K562 (cell line): ENCODE results near the gene C16orf95. TPM values are rescaled to one million over a fixed set of nuclear protein-coding genes. Genes with fewer than 3 reads are reported as not detected.
A peak's percentile ranks its signal among the peaks of the same experiment; 100 is the strongest.

Source experiments
- ATAC-seq: fragments of 200-7000 bp; cut with Tn5 transposase; 3 replicates; pipeline ENCODE4 v1.9.1; 2020; ENCODE audit warnings: moderate library complexity
- BruUV-seq: library from RNA; stranded (reverse); fragments of 400-500 nt; replicated peaks from 2 replicates; lab custom pipeline; 2021; lab: Mats Ljungman, UMichigan
- CTCF ChIA-PET: fragments of 300-600 bp; formaldehyde crosslinking; extraction: SDS; loops from one replicate; lab custom pipeline; 2021; ENCODE audit warnings: low intra/inter-chr PET ratio; lab: Yijun Ruan, JAX
- POLR2A ChIA-PET: fragments of 300-600, 350-650 bp; sonication (Branson Sonifier 250); formaldehyde crosslinking; extraction: SDS; loops from one replicate; lab custom pipeline; 2021; ENCODE audit warnings: antibody characterized with exemption, inconsistent platforms; lab: Yijun Ruan, JAX
- DNase-seq, 4 experiments: peaks; one replicate each; pipeline versions ENCODE4 v3.0.0 to v3.0.0-alpha.2; 2011 to 2018; ENCODE audit warnings: low spot score in 3 of 4, mixed read lengths in 3 of 4; ENCODE audit errors: extremely low read depth in 1 of 4
- FAIRE-seq: peaks from 2 replicates; lab custom pipeline; 2011; peaks lifted over from hg19 to GRCh38; lab: Jason Lieb, UNC
- H2AFZ ChIP-seq: 2 replicates; pipeline ENCODE4 v1.6.0; 2011; ENCODE audit warnings: low read depth, low read length, control low read depth, inconsistent platforms
- H3K27ac ChIP-seq: fragments of 200-600 bp; 3 replicates; pipeline ENCODE4 v1.8.0; 2011; ENCODE audit warnings: low read depth, mild to moderate bottlenecking, control low read depth, inconsistent platforms, low read length, moderate library complexity, mixed read lengths; ENCODE audit errors: extremely low read depth
- H3K27me3 ChIP-seq, 2 experiments: fragments of 300-600 bp in 1 of 2; 2 replicates in 1 of 2; 3 replicates in 1 of 2; pipeline versions ENCODE4 v1.6.0 to v1.8.0; 2011; ENCODE audit warnings: inconsistent platforms in 2 of 2, low read length in 2 of 2, mild to moderate bottlenecking in 1 of 2, mixed read lengths in 1 of 2, moderate library complexity in 1 of 2; ENCODE audit not compliant: control insufficient read depth in 2 of 2, insufficient read depth in 2 of 2
- H3K36me3 ChIP-seq: fragments of 300-600 bp; 3 replicates; pipeline ENCODE4 v1.8.0; 2011; ENCODE audit warnings: mild to moderate bottlenecking, low read length, inconsistent platforms; ENCODE audit not compliant: control insufficient read depth, insufficient read depth
- H3K4me1 ChIP-seq, 2 experiments: fragments of 200-600 bp in 1 of 2; replicated peaks in 1 of 2; 2 replicates in 1 of 2; 3 replicates in 1 of 2; pipeline versions ENCODE4 v1.5.1 to v1.8.0; 2011; ENCODE audit warnings: inconsistent platforms in 2 of 2, low read length in 2 of 2, mild to moderate bottlenecking in 1 of 2, mixed read lengths in 1 of 2, moderate library complexity in 1 of 2; ENCODE audit not compliant: control insufficient read depth in 2 of 2, insufficient read depth in 2 of 2
- H3K4me2 ChIP-seq: 2 replicates; pipeline ENCODE4 v1.6.1; 2011; ENCODE audit warnings: low read length, control low read depth, inconsistent platforms, mixed read lengths; ENCODE audit not compliant: insufficient read depth
- H3K4me3 ChIP-seq: fragments of 200-600 bp; sonication (generic), shearing (Covaris generic); 2 replicates; pipeline ENCODE4 v1.5.1; 2016; ENCODE audit warnings: control low read depth, inconsistent platforms
- H3K79me2 ChIP-seq: fragments of 200-600 bp; 3 replicates; pipeline ENCODE4 v1.8.0; 2011; ENCODE audit warnings: low read length, inconsistent platforms; ENCODE audit not compliant: control insufficient read depth, insufficient read depth
- H3K9ac ChIP-seq, 2 experiments: 2 replicates each; pipeline versions ENCODE4 v1.6.0 to v1.6.1; 2011; ENCODE audit warnings: low read depth in 2 of 2, low read length in 2 of 2, control low read depth in 1 of 2, inconsistent platforms in 1 of 2, mild to moderate bottlenecking in 1 of 2, mixed read lengths in 1 of 2; ENCODE audit not compliant: insufficient read depth in 1 of 2
- H3K9me1 ChIP-seq: one replicate; pipeline ENCODE4 v1.6.0; 2011; ENCODE audit warnings: inconsistent platforms, mild to moderate bottlenecking, low read length, moderate library complexity; ENCODE audit not compliant: control insufficient read depth, insufficient read depth
- H3K9me3 ChIP-seq: replicated peaks from 2 replicates; pipeline ENCODE4 v1.5.1; 2011; ENCODE audit warnings: low read depth, low read length, inconsistent platforms; ENCODE audit not compliant: control insufficient read depth, insufficient read depth
- H4K20me1 ChIP-seq: replicated peaks from 2 replicates; pipeline ENCODE4 v1.6.1; 2011; ENCODE audit warnings: low read length, inconsistent platforms, mixed read lengths; ENCODE audit not compliant: control insufficient read depth, insufficient read depth
- FOXP4 ChIP-seq: sonication (generic); formaldehyde crosslinking; IDR thresholded peaks from 2 replicates; pipeline ENCODE4 v1.8.0; 2022; ENCODE audit warnings: mild to moderate bottlenecking, missing genetic modification reagents, borderline replicate concordance
- HDAC1 ChIP-seq, 2 experiments: fragments of 450-650 bp; IDR thresholded peaks; 2 replicates each; pipeline ENCODE4 v1.6.1; 2016 to 2017; ENCODE audit warnings: inconsistent platforms in 1 of 2, mild to moderate bottlenecking in 1 of 2, moderate library complexity in 1 of 2
- HMGN3 ChIP-seq: IDR thresholded peaks from 2 replicates; pipeline ENCODE4 v1.6.1; 2011; ENCODE audit warnings: borderline replicate concordance, low read depth, mild to moderate bottlenecking, mixed read lengths, low read length; ENCODE audit not compliant: insufficient read length; ENCODE audit errors: extremely low read depth
- HSF4 ChIP-seq: fragments of 250-450 bp; sonication (Bioruptor Pico); IDR thresholded peaks from 2 replicates; pipeline ENCODE4 v2.1.2; 2022; ENCODE audit warnings: mild to moderate bottlenecking, moderate library complexity, borderline replicate concordance
- KDM5B ChIP-seq: fragments of 200-600 bp; sonication (generic); IDR thresholded peaks from 2 replicates; pipeline ENCODE4 v1.6.1; 2012; ENCODE audit warnings: low read depth, mild to moderate bottlenecking, moderate library complexity, low read length, control low read depth, inconsistent platforms; ENCODE audit not compliant: insufficient replicate concordance
- PHB2 ChIP-seq: fragments of 450-650 bp; IDR thresholded peaks from 2 replicates; pipeline ENCODE4 v1.6.1; 2017; ENCODE audit warnings: low read depth
- POLR3A ChIP-seq: IDR thresholded peaks from 2 replicates; pipeline ENCODE4 v1.6.1; 2011; ENCODE audit warnings: borderline replicate concordance, mild to moderate bottlenecking, moderate library complexity; ENCODE audit not compliant: insufficient read length, insufficient read depth; ENCODE audit errors: extremely low read depth
- SAFB ChIP-seq: fragments of 200-400 bp; formaldehyde crosslinking; IDR thresholded peaks from 2 replicates; pipeline ENCODE4 v1.6.1; 2017; ENCODE audit warnings: low read depth, low read length, borderline replicate concordance
- SPI1 ChIP-seq: IDR thresholded peaks from 2 replicates; pipeline ENCODE4 v1.6.1; 2011; ENCODE audit warnings: low read depth, low read length, control low read depth, borderline replicate concordance
- TEAD2 ChIP-seq: fragments of 450-650 bp; IDR thresholded peaks from 2 replicates; pipeline ENCODE4 v1.6.1; 2016; ENCODE audit warnings: missing genetic modification characterization, control low read depth, missing compliant biosample characterization
- TFAP4 ChIP-seq: sonication (generic); formaldehyde crosslinking; IDR thresholded peaks from 2 replicates; pipeline ENCODE4 v1.8.0; 2022; ENCODE audit warnings: missing genetic modification reagents, mild to moderate bottlenecking, moderate library complexity, borderline replicate concordance
- WHSC1 ChIP-seq: IDR thresholded peaks from one replicate; pipeline ENCODE4 v1.6.1; 2012; ENCODE audit warnings: low read length, control low read depth, inconsistent platforms
- ZBTB43 ChIP-seq: sonication (generic); formaldehyde crosslinking; IDR thresholded peaks from 2 replicates; pipeline ENCODE4 v1.8.0; 2023; ENCODE audit warnings: mild to moderate bottlenecking, missing genetic modification reagents
- ZFP36 ChIP-seq: fragments of 150-350 bp; IDR thresholded peaks from 2 replicates; pipeline ENCODE4 v1.6.1; 2018; ENCODE audit warnings: low read length, low read depth; ENCODE audit not compliant: partially characterized antibody
- WGBS: fragments of 100-300 bp; shearing (Covaris generic); methylation state at CpG from one replicate; pipeline ENCODE4 v1.1.6; 2016; ENCODE audit warnings: low coverage, mixed read lengths; ENCODE audit not compliant: insufficient coverage; ENCODE audit errors: missing lambda C conversion rate; 5-methylcytosine and 5-hydroxymethylcytosine counted together
- in situ Hi-C: fragments of 300-500 bp; cut with MboI; formaldehyde crosslinking; loops from 4 replicates; pipeline ENCODE4 v1.15.0; 2018; ENCODE audit warnings: inconsistent platforms, mixed read lengths
- intact Hi-C: fragments of 100-400 bp; cut with micrococcal nuclease; formaldehyde crosslinking; loops from 2 replicates; pipeline ENCODE4 v1.14.2; 2022
- polyA plus RNA-seq, 8 experiments: library from polyadenylated mRNA; depleted of rRNA in 4 of 8; stranded (reverse) in 5 of 8; unstranded in 3 of 8; fragments of >200 nt; fragmentation: Nextera tagmentation in 2 of 8; fragmentation: Illumina TruSeq in 1 of 8; extraction: Ambion mirVana in 2 of 8; extraction: Trizol in 1 of 8; gene quantifications; 2 replicates each; pipeline versions ENCODE4 v1.2.1 to v1.2.3, GENCODE V29; 2011 to 2014; ENCODE audit warnings: inconsistent platforms in 1 of 8, missing spikeins in 1 of 8
- total RNA-seq, 7 experiments: library from RNA; depleted of rRNA in 6 of 7; stranded (reverse); fragments of >200 nt in 6 of 7; fragmentation: Illumina TruSeq in 2 of 7; extraction: Trizol in 2 of 7; gene quantifications; 2 replicates each; pipeline versions ENCODE4 v1.2.1 to v1.2.3, GENCODE V29; 2011 to 2021; ENCODE audit warnings: low replicate concordance in 1 of 7

Gene C16orf95
- total and polyA plus RNA-seq, 9 of the 15 experiments (the other 6 are each of a cell fraction or from before 2014, with no cell fraction given) = 6.5 to 20.5 (median 9.4) TPM

GRCh38 chr16:87304951-87305350 lies 12.2 kb downstream of the C16orf95 start:
- Histone ChIP-seq H3K4me2 (peak overlapping the region; percentile 93), H3K27me3 (no peaks in the 10 kb centered on the region), H3K79me2 (peaks cover 22% of the 10 kb centered on the region), H3K4me1 (peaks cover 33 to 39% of the 10 kb centered on the region in 2 experiments), H3K9me3 (peaks cover 6% of the 10 kb centered on the region), H3K9me1 (no peaks in the 10 kb centered on the region), H3K9ac (peak overlapping the region; percentile 81 to 90; a peak in 3 of 4 replicates), H4K20me1 (no peaks in the 10 kb centered on the region), H3K4me3 (peak overlapping the region; percentile 44), H3K36me3 (peaks cover 12% of the 10 kb centered on the region; the same call in 1 of the 3 replicates), H3K27ac (peak overlapping the region; percentile 84), H2AFZ (peak overlapping the region; percentile 95)
- FAIRE-seq = no peak
- peak; percentile 41 to 62 (median 49) for DNase-seq
- ATAC-seq = peak; percentile 63
- no TSS peak for BruUV-seq
- intact Hi-C loops = no loop called here
- CTCF ChIA-PET = no interaction called here
- WGBS = 9% methylated on average over 10 of the region's 10 CpGs
- POLR2A ChIA-PET = interaction anchor here (0.6 to 4.5 kb wide), 8 partner anchors 9 to 520 kb away, joined by 3 to 42 read pairs (median 3); partner anchors contain the start of gene C16orf95
- in situ Hi-C loops = no loop called here
- TF ChIP-seq ZFP36 (peak; percentile 92), HMGN3 (peak; percentile 2), FOXP4 (no peak), POLR3A (no peak), PHB2 (no peak), SPI1 (0 out of 2 replicates have a peak, but pooled peaks have one; percentile 34), HDAC1 (IDR thresholded peaks at IDR 0.05) (0 out of 4 replicates have a peak, but pooled peaks of 1 of the 2 experiments have one; percentile 16), SAFB (no peak), WHSC1 (no peak), ZBTB43 (CRISPR knock-in tag) (0 out of 2 replicates have a peak, but pooled peaks have one; percentile 31), HSF4 (no peak), TFAP4 (CRISPR knock-in tag) (peak; percentile 87), TEAD2 (tag) (no peak), KDM5B (peak; percentile 2)
